K562 (cell line): Measurements from ENCODE around the gene HCFC1R1. TPM values are rescaled to one million over a fixed set of nuclear protein-coding genes. Genes with fewer than 3 reads are reported as not detected.

Experiments used
- ATAC-seq: fragments of 200-7000 bp; cut with Tn5 transposase; 3 replicates; pipeline ENCODE4 v1.9.1; 2020; ENCODE audit warnings: moderate library complexity
- BruUV-seq: library from RNA; stranded (reverse); fragments of 400-500 nt; replicated peaks from 2 replicates; lab custom pipeline; 2021; lab: Mats Ljungman, UMichigan
- CTCF ChIA-PET: fragments of 300-600 bp; formaldehyde crosslinking; extraction: SDS; loops from one replicate; lab custom pipeline; 2021; ENCODE audit warnings: low intra/inter-chr PET ratio; lab: Yijun Ruan, JAX
- POLR2A ChIA-PET: fragments of 300-600, 350-650 bp; sonication (Branson Sonifier 250); formaldehyde crosslinking; extraction: SDS; loops from one replicate; lab custom pipeline; 2021; ENCODE audit warnings: antibody characterized with exemption, inconsistent platforms; lab: Yijun Ruan, JAX
- DNase-seq, 4 experiments: peaks; one replicate each; pipeline versions ENCODE4 v3.0.0 to v3.0.0-alpha.2; 2011 to 2018; ENCODE audit warnings: low spot score in 3 of 4, mixed read lengths in 3 of 4; ENCODE audit errors: extremely low read depth in 1 of 4
- FAIRE-seq: peaks from 2 replicates; lab custom pipeline; 2011; peaks lifted over from hg19 to GRCh38; lab: Jason Lieb, UNC
- H2AFZ ChIP-seq: 2 replicates; pipeline ENCODE4 v1.6.0; 2011; ENCODE audit warnings: low read depth, low read length, control low read depth, inconsistent platforms
- H3K27ac ChIP-seq: fragments of 200-600 bp; 3 replicates; pipeline ENCODE4 v1.8.0; 2011; ENCODE audit warnings: low read depth, mild to moderate bottlenecking, control low read depth, inconsistent platforms, low read length, moderate library complexity, mixed read lengths; ENCODE audit errors: extremely low read depth
- H3K27me3 ChIP-seq, 2 experiments: fragments of 300-600 bp in 1 of 2; 2 replicates in 1 of 2; 3 replicates in 1 of 2; pipeline versions ENCODE4 v1.6.0 to v1.8.0; 2011; ENCODE audit warnings: inconsistent platforms in 2 of 2, low read length in 2 of 2, mild to moderate bottlenecking in 1 of 2, mixed read lengths in 1 of 2, moderate library complexity in 1 of 2; ENCODE audit not compliant: control insufficient read depth in 2 of 2, insufficient read depth in 2 of 2
- H3K36me3 ChIP-seq: fragments of 300-600 bp; 3 replicates; pipeline ENCODE4 v1.8.0; 2011; ENCODE audit warnings: mild to moderate bottlenecking, low read length, inconsistent platforms; ENCODE audit not compliant: control insufficient read depth, insufficient read depth
- H3K4me1 ChIP-seq, 2 experiments: fragments of 200-600 bp in 1 of 2; replicated peaks in 1 of 2; 2 replicates in 1 of 2; 3 replicates in 1 of 2; pipeline versions ENCODE4 v1.5.1 to v1.8.0; 2011; ENCODE audit warnings: inconsistent platforms in 2 of 2, low read length in 2 of 2, mild to moderate bottlenecking in 1 of 2, mixed read lengths in 1 of 2, moderate library complexity in 1 of 2; ENCODE audit not compliant: control insufficient read depth in 2 of 2, insufficient read depth in 2 of 2
- H3K4me2 ChIP-seq: 2 replicates; pipeline ENCODE4 v1.6.1; 2011; ENCODE audit warnings: low read length, control low read depth, inconsistent platforms, mixed read lengths; ENCODE audit not compliant: insufficient read depth
- H3K4me3 ChIP-seq: fragments of 200-600 bp; sonication (generic), shearing (Covaris generic); 2 replicates; pipeline ENCODE4 v1.5.1; 2016; ENCODE audit warnings: control low read depth, inconsistent platforms
- H3K79me2 ChIP-seq: fragments of 200-600 bp; 3 replicates; pipeline ENCODE4 v1.8.0; 2011; ENCODE audit warnings: low read length, inconsistent platforms; ENCODE audit not compliant: control insufficient read depth, insufficient read depth
- H3K9ac ChIP-seq, 2 experiments: 2 replicates each; pipeline versions ENCODE4 v1.6.0 to v1.6.1; 2011; ENCODE audit warnings: low read depth in 2 of 2, low read length in 2 of 2, control low read depth in 1 of 2, inconsistent platforms in 1 of 2, mild to moderate bottlenecking in 1 of 2, mixed read lengths in 1 of 2; ENCODE audit not compliant: insufficient read depth in 1 of 2
- H3K9me1 ChIP-seq: one replicate; pipeline ENCODE4 v1.6.0; 2011; ENCODE audit warnings: inconsistent platforms, mild to moderate bottlenecking, low read length, moderate library complexity; ENCODE audit not compliant: control insufficient read depth, insufficient read depth
- H3K9me3 ChIP-seq: replicated peaks from 2 replicates; pipeline ENCODE4 v1.5.1; 2011; ENCODE audit warnings: low read depth, low read length, inconsistent platforms; ENCODE audit not compliant: control insufficient read depth, insufficient read depth
- H4K20me1 ChIP-seq: replicated peaks from 2 replicates; pipeline ENCODE4 v1.6.1; 2011; ENCODE audit warnings: low read length, inconsistent platforms, mixed read lengths; ENCODE audit not compliant: control insufficient read depth, insufficient read depth
- CAMTA2 ChIP-seq: fragments of 250-450 bp; sonication (Bioruptor Pico); conservative IDR thresholded peaks from 2 replicates; pipeline ENCODE4 v1.5.1; 2022
- EGR1 ChIP-seq: fragments of 450-650 bp; conservative IDR thresholded peaks from 2 replicates; pipeline ENCODE4 v1.6.1; 2017; ENCODE audit warnings: mild to moderate bottlenecking
- FUS ChIP-seq: fragments of 200-400 bp; formaldehyde crosslinking; optimal IDR thresholded peaks from 2 replicates; pipeline ENCODE3; 2017; ENCODE audit warnings: low read depth, low read length
- MCM7 ChIP-seq, 2 experiments: fragments of 450-650 bp; IDR thresholded peaks; 2 replicates each; pipeline ENCODE4 v1.6.1; 2016 to 2018
- MXD1 ChIP-seq: fragments of 250-450 bp; sonication (Bioruptor Pico); IDR thresholded peaks from 2 replicates; pipeline ENCODE4 v1.8.0; 2021; ENCODE audit warnings: borderline replicate concordance, mild to moderate bottlenecking, moderate library complexity; ENCODE audit not compliant: poor library complexity, severe bottlenecking
- POLR2G ChIP-seq: fragments of 200-400 bp; formaldehyde crosslinking; IDR thresholded peaks from 2 replicates; pipeline ENCODE4 v1.6.1; 2017; ENCODE audit warnings: low read depth, mild to moderate bottlenecking, antibody characterized with exemption, low read length, moderate library complexity
- ZNF609 ChIP-seq: sonication (generic); formaldehyde crosslinking; IDR thresholded peaks from 2 replicates; pipeline ENCODE4 v1.8.1; 2023; ENCODE audit warnings: missing genetic modification reagents, mild to moderate bottlenecking, borderline replicate concordance
- ZNF778 ChIP-seq: fragments of 450-650 bp; formaldehyde crosslinking; IDR thresholded peaks from 2 replicates; pipeline ENCODE4 v1.4.0; 2020; ENCODE audit warnings: mild to moderate bottlenecking, moderate library complexity
- WGBS: fragments of 100-300 bp; shearing (Covaris generic); methylation state at CpG from one replicate; pipeline ENCODE4 v1.1.6; 2016; ENCODE audit warnings: low coverage, mixed read lengths; ENCODE audit not compliant: insufficient coverage; ENCODE audit errors: missing lambda C conversion rate; 5-methylcytosine and 5-hydroxymethylcytosine counted together
- in situ Hi-C: fragments of 300-500 bp; cut with MboI; formaldehyde crosslinking; loops from 4 replicates; pipeline ENCODE4 v1.15.0; 2018; ENCODE audit warnings: inconsistent platforms, mixed read lengths
- intact Hi-C: fragments of 100-400 bp; cut with micrococcal nuclease; formaldehyde crosslinking; loops from 2 replicates; pipeline ENCODE4 v1.14.2; 2022
- polyA plus RNA-seq, 8 experiments: library from polyadenylated mRNA; depleted of rRNA in 4 of 8; stranded (reverse) in 5 of 8; unstranded in 3 of 8; fragments of >200 nt; fragmentation: Nextera tagmentation in 2 of 8; fragmentation: Illumina TruSeq in 1 of 8; extraction: Ambion mirVana in 2 of 8; extraction: Trizol in 1 of 8; gene quantifications; 2 replicates each; pipeline versions ENCODE4 v1.2.1 to v1.2.3, GENCODE V29; 2011 to 2014; ENCODE audit warnings: inconsistent platforms in 1 of 8, missing spikeins in 1 of 8
- total RNA-seq, 7 experiments: library from RNA; depleted of rRNA in 6 of 7; stranded (reverse); fragments of >200 nt in 6 of 7; fragmentation: Illumina TruSeq in 2 of 7; extraction: Trizol in 2 of 7; gene quantifications; 2 replicates each; pipeline versions ENCODE4 v1.2.1 to v1.2.3, GENCODE V29; 2011 to 2021; ENCODE audit warnings: low replicate concordance in 1 of 7

Gene HCFC1R1
- total and polyA plus RNA-seq, 9 of the 15 experiments (the other 6 are each of a cell fraction or from before 2014, with no cell fraction given), result 2.2 to 29.0 (median 11.2) TPM

- H3K9me3 ChIP-seq, result no peaks in the 10 kb centered on the region
- no peak within 1 kb of the TSS for H3K4me3 ChIP-seq
- H2AFZ ChIP-seq, result no peak within 1 kb of the TSS
- H3K36me3 ChIP-seq, result no peaks in the 10 kb centered on the region
- BruUV-seq, result no TSS peak
- ChIA-PET CTCF (no interaction called here), POLR2A (no interaction called here)
- peak within 1 kb of the TSS in 1 of 2 experiments; percentile 67; a peak in 2 of 4 replicates for H3K9ac ChIP-seq
- WGBS, result 60% methylated on average over 24 of the region's 27 CpGs
- peaks cover 3% of the 10 kb centered on the region for H3K9me1 ChIP-seq
- ATAC-seq (peak; percentile 11; the same call in 1 of the 3 replicates), DNase-seq (peak in 1 of 4 experiments; percentile 45), FAIRE-seq (no peak)
- TF ChIP-seq ZNF609 (CRISPR knock-in tag) (no peak), MCM7 (IDR thresholded peaks at IDR 0.05) (no peak), CAMTA2 (CRISPR knock-in tag) (no peak), EGR1 (0 out of 2 replicates have a peak, but pooled peaks have one; percentile 18), MXD1 (no peak), FUS (no peak), POLR2G (peak; percentile 7; the same call in 1 of the 2 replicates), ZNF778 (CRISPR knock-in tag) (no peak)
- intact Hi-C loops, result no loop called here
- no peak within 1 kb of the TSS for H3K4me2 ChIP-seq
- H3K27me3 ChIP-seq, result no peaks in the 10 kb centered on the region
- no peaks in the 10 kb centered on the region for H3K79me2 ChIP-seq
- no peaks in the 10 kb centered on the region for H4K20me1 ChIP-seq
- H3K27ac ChIP-seq, result no peak within 1 kb of the TSS
- H3K4me1 ChIP-seq, result peaks cover 29 to 82% of the 10 kb centered on the region in 2 experiments
- in situ Hi-C loops, result no loop called here
Measured at GRCh38 chr16:3012828-3013420, 10.8 kb downstream of the HCFC1R1 start, which contains the start of gene CLDN9. CLDN9 (plus strand) TSS chr16:3012923; CDS start chr16:3013363, 440 bp downstream.
